Hepatocyte (in vitro differentiated cells): ENCODE results near the gene LDLRAD4. TPM values are rescaled to one million over a fixed set of nuclear protein-coding genes. Genes with fewer than 3 reads are reported as not detected.
A peak's percentile ranks its signal among the peaks of the same experiment; 100 is the strongest.

ENCODE experiments used
- DNase-seq: peaks from one replicate; pipeline ENCODE4 v3.0.0-alpha.2; 2016; ENCODE audit warnings: low spot score
- H2AFZ ChIP-seq: fragments of 200-600 bp; sonication (generic); 2 replicates; pipeline ENCODE4 v1.6.0; 2016; ENCODE audit warnings: antibody characterized with exemption, mild to moderate bottlenecking
- H3K27ac ChIP-seq: fragments of 200-600 bp; sonication (generic); 2 replicates; pipeline ENCODE4 v1.5.1; 2016; ENCODE audit warnings: mild to moderate bottlenecking
- H3K27me3 ChIP-seq: fragments of 200-600 bp; sonication (generic); 2 replicates; pipeline ENCODE4 v1.6.1; 2016
- H3K36me3 ChIP-seq: fragments of 200-600 bp; sonication (generic); replicated peaks from 2 replicates; pipeline ENCODE4 v1.5.1; 2016; ENCODE audit warnings: low read depth; ENCODE audit not compliant: insufficient read depth
- H3K4me1 ChIP-seq: fragments of 200-600 bp; sonication (generic); 2 replicates; pipeline ENCODE4 v1.5.1; 2016; ENCODE audit warnings: mild to moderate bottlenecking, moderate library complexity; ENCODE audit not compliant: insufficient read depth
- H3K4me2 ChIP-seq: fragments of 200-600 bp; sonication (generic); 2 replicates; pipeline ENCODE4 v1.6.0; 2016
- H3K4me3 ChIP-seq: fragments of 200-600 bp; sonication (generic); 2 replicates; pipeline ENCODE4 v1.5.1; 2016; ENCODE audit warnings: mild to moderate bottlenecking
- H3K79me2 ChIP-seq: fragments of 200-600 bp; sonication (generic); 2 replicates; pipeline ENCODE4 v1.6.0; 2017; ENCODE audit warnings: mild to moderate bottlenecking
- H3K9me2 ChIP-seq: fragments of 200-600 bp; sonication (generic); replicated peaks from 2 replicates; pipeline ENCODE4 v1.6.0; 2017; ENCODE audit warnings: mild to moderate bottlenecking; ENCODE audit not compliant: insufficient read depth
- H3K9me3 ChIP-seq: fragments of 200-600 bp; sonication (generic); 2 replicates; pipeline ENCODE4 v1.5.1; 2016; ENCODE audit warnings: low read depth, mild to moderate bottlenecking
- H4K20me1 ChIP-seq: fragments of 200-600 bp; sonication (generic); 2 replicates; pipeline ENCODE4 v1.6.0; 2016; ENCODE audit warnings: mild to moderate bottlenecking; ENCODE audit not compliant: insufficient read depth, poor library complexity, severe bottlenecking
- EZH2 ChIP-seq: fragments of 200-600 bp; sonication (generic); IDR thresholded peaks from 2 replicates; pipeline ENCODE4 v1.6.1; 2016; ENCODE audit warnings: antibody characterized with exemption, mild to moderate bottlenecking, borderline replicate concordance
- EZH2phosphoT487 ChIP-seq: fragments of 200-600 bp; sonication (generic); IDR thresholded peaks from one replicate; pipeline ENCODE4 v1.6.1; 2018; ENCODE audit warnings: antibody characterized with exemption, mild to moderate bottlenecking, low read depth, moderate library complexity; ENCODE audit not compliant: unreplicated experiment, severe bottlenecking
- WGBS: methylation state at CpG from one replicate; pipeline ENCODE4 v1.1.6; 2016; ENCODE audit warnings: low lambda C conversion rate; ENCODE audit errors: missing lambda C conversion rate; 5-methylcytosine and 5-hydroxymethylcytosine counted together
- polyA plus RNA-seq: library from polyadenylated mRNA; unstranded; fragments of >200 nt; fragmentation: Nextera tagmentation; extraction: Ambion mirVana; gene quantifications from 2 replicates; pipeline ENCODE4 v1.2.1, GENCODE V29; 2016
- total RNA-seq: library from RNA; depleted of rRNA; stranded (reverse); fragments of >200 nt; gene quantifications from 2 replicates; pipeline ENCODE4 v1.2.3, GENCODE V29; 2014
- TF ChIP-seq, protein P1 (sequence below): fragments of 200-600 bp; sonication (generic); IDR thresholded peaks from 2 replicates; pipeline ENCODE4 v1.5.1; 2016; ENCODE audit warnings: antibody characterized with exemption, mild to moderate bottlenecking; ENCODE audit not compliant: poor library complexity

Gene LDLRAD4
- total and polyA plus RNA-seq, 2 experiments from 2014 or later: 15.1 to 29.0 TPM

DNA sequence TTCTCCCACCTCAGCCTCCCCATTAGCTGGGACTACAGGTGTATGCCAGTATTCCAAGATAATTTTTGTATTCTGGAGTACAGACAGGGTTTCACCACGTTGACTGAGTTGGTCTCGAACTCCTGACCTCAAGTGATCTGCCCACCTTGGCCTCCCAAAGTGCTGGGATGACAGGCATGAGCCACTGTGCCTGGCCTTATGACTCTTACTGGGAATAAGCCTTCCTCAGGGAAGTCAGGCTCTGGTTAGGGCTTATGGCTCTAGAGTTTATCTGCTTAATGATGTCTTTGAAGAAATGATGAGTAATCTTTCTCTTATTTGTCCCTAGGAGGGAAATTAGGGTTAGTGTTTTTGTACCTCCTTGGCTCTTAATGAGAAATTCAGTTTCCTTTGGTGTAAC, 320.1 kb downstream of the LDLRAD4 start:
- peak overlapping the region; percentile 72 for H3K27ac ChIP-seq
- no peak for DNase-seq
- H4K20me1 ChIP-seq: no peaks in the 10 kb centered on the region
- H3K27me3 ChIP-seq: no peaks in the 10 kb centered on the region
- H3K4me2 ChIP-seq: peak overlapping the region; percentile 22
- H3K4me3 ChIP-seq: no peak overlapping the region
- H3K79me2 ChIP-seq: peaks cover under 1% of the 10 kb centered on the region
- peaks cover 52% of the 10 kb centered on the region for H3K4me1 ChIP-seq
- no peak overlapping the region for H2AFZ ChIP-seq
- H3K9me2 ChIP-seq: no peaks in the 10 kb centered on the region
- TF ChIP-seq EZH2: no peak
- no peak for TF ChIP-seq EZH2phosphoT487
- TF ChIP-seq, protein P1, sequence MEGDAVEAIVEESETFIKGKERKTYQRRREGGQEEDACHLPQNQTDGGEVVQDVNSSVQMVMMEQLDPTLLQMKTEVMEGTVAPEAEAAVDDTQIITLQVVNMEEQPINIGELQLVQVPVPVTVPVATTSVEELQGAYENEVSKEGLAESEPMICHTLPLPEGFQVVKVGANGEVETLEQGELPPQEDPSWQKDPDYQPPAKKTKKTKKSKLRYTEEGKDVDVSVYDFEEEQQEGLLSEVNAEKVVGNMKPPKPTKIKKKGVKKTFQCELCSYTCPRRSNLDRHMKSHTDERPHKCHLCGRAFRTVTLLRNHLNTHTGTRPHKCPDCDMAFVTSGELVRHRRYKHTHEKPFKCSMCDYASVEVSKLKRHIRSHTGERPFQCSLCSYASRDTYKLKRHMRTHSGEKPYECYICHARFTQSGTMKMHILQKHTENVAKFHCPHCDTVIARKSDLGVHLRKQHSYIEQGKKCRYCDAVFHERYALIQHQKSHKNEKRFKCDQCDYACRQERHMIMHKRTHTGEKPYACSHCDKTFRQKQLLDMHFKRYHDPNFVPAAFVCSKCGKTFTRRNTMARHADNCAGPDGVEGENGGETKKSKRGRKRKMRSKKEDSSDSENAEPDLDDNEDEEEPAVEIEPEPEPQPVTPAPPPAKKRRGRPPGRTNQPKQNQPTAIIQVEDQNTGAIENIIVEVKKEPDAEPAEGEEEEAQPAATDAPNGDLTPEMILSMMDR: no peak
- WGBS: 72% methylated on average over 2 of the region's 2 CpGs
- no peaks in the 10 kb centered on the region for H3K9me3 ChIP-seq
- H3K36me3 ChIP-seq: no peaks in the 10 kb centered on the region

DNA sequence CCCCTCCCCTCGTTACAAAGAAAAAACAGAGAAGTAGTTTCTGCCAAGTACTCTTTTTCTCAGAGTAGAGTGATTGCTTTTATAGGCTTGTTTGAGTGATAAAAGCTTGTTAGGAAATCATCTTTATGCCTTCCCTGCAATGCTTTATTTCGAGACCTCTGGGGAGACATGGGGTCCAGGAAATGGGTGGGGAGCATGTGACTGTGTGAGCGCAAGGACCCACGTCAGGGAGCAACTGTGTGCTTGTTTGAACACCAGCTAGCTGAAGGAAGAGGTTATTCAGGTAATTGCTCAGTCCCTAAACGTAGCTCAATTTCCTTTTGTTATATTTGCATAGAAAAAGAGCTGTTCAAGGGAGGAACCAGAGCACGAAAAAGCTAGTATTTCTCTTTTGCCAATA, 320.5 kb downstream of the LDLRAD4 start:
- H3K9me3 ChIP-seq: no peaks in the 10 kb centered on the region
- TF ChIP-seq EZH2phosphoT487 (no peak), EZH2 (no peak)
- TF ChIP-seq, protein P1: no peak
- H2AFZ ChIP-seq: no peak overlapping the region
- no peaks in the 10 kb centered on the region for H3K36me3 ChIP-seq
- H3K4me2 ChIP-seq: peak overlapping the region; percentile 22
- H3K4me1 ChIP-seq: peaks cover 56% of the 10 kb centered on the region
- 41% methylated on average over 6 of the region's 6 CpGs for WGBS
- H3K9me2 ChIP-seq: no peaks in the 10 kb centered on the region
- no peak overlapping the region for H3K4me3 ChIP-seq
- peaks cover 2% of the 10 kb centered on the region for H3K79me2 ChIP-seq
- H3K27me3 ChIP-seq: no peaks in the 10 kb centered on the region
- no peak for DNase-seq
- no peaks in the 10 kb centered on the region for H4K20me1 ChIP-seq
- H3K27ac ChIP-seq: peak overlapping the region; percentile 72

DNA sequence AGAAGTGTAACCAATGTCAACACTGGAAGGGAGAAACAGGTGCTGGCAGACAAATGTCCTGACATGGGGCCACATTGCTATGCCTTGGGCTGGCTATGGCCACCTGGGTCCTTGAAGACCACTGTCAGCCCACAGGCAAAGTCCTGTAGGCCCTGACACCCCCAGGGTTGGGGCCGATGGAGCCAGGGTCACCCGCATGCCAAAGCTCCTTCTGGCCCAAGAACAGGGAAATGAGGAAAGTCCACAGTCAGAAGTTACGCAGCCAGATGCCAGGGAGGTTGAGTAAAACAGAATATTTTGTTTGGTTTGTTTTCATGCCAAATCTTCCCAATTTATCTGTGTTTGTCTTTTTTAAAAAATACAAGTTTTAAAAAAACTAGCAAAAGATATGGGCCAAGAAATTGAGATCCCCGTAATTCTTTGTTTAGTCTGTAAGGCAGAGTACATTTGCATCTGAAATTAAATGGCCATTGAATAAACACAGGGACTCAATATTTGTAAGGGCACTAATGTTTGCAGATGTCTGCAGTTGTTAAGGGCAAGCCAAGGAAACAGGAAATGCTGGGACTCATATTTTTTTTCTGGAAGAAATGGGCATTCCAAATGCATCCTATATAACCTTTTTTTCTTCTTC, 321.4 kb downstream of the LDLRAD4 start:
- Histone ChIP-seq H3K4me1 (peaks cover 58% of the 10 kb centered on the region), H3K36me3 (no peaks in the 10 kb centered on the region), H3K4me2 (peak overlapping the region; percentile 31), H2AFZ (no peak overlapping the region), H3K27me3 (no peaks in the 10 kb centered on the region), H4K20me1 (no peaks in the 10 kb centered on the region), H3K9me3 (no peaks in the 10 kb centered on the region), H3K9me2 (no peaks in the 10 kb centered on the region), H3K79me2 (peaks cover 2% of the 10 kb centered on the region), H3K4me3 (no peak overlapping the region), H3K27ac (peak overlapping the region; percentile 89)
- DNase-seq: no peak
- TF ChIP-seq EZH2: no peak
- TF ChIP-seq, protein P1: no peak
- TF ChIP-seq EZH2phosphoT487: peak; percentile 67
- WGBS: 54% methylated on average over 3 of the region's 4 CpGs
